GM18517 (cell line): Measurements from ENCODE around the gene RPL37A.
"Not testable (repeated sequence)": the region's sequence is repeated elsewhere in the genome, so short reads cannot be mapped to it uniquely, and the experiment has no call there.

Experiments used
- ATAC-seq: cut with Tn5 transposase; IDR thresholded peaks from one replicate; pipeline ENCODE4 v1.9.1; 2021; ENCODE audit warnings: mild to moderate bottlenecking, moderate library complexity; ENCODE audit not compliant: unreplicated experiment

The RPL37A gene

DNA sequence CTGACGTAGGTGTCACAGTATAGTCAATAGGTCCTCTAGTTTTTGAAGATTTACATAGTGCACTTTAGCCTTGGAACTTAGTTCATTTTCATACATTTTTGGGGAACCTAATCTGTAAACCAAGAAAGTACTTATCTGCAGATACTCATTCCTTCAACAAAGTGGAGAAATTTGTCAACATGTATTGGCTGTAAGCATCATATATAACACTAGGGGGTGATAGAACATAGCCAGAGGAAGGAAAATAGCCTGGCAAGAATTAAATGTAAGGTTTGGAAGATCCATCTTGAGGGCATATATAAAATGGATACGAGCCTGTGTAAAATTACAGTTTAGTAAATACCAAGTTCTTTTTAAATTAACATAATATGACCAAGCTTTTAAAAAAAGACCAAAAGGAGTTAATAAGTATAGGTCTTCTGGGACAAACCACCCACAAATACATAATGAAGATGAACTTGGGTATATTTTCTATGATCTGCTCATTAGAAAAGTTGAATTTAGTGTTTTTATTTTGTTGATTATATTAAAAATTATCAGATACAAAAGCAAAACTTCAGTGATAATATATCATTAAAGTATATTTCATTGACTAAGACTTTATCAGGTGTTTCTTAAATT is 18.2 kb downstream of the RPL37A start:
- no peak for ATAC-seq

DNA sequence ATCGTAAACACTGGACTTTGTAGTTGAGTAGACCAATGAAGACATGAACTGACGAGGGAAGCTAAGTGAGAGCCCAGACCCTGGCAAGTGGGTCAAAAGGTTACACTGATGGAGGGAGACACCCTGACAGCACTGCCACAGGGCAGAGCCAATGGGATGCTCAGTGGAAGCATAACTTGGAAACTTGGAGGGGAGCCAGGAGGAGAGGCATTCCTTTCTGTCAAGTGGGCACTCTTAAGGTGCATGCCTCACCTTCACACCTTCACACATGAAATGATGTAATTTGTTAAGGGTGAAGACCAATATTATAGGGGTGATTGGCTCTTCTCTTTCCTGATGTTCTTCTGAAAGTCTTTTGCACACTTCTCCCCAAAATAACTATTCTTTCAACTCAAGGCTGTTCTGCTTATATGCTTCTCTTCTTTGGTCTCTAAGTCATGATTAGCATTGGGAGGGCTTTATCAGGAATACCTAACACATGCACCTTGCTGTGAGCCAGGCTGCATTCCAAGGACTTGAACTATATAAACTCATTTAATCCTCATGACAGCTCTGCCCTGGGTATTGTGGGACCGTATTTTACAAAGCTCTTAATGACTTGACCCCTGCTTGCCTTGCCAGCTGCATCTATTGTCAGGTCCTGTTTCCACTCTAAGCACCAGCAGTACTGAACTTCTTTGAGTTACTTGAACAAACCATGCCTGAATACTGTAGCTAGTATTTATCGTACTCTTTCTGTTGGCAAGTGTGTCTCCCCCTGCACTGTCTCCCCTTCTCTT is 19.0 kb downstream of the RPL37A start:
- no peak for ATAC-seq

DNA sequence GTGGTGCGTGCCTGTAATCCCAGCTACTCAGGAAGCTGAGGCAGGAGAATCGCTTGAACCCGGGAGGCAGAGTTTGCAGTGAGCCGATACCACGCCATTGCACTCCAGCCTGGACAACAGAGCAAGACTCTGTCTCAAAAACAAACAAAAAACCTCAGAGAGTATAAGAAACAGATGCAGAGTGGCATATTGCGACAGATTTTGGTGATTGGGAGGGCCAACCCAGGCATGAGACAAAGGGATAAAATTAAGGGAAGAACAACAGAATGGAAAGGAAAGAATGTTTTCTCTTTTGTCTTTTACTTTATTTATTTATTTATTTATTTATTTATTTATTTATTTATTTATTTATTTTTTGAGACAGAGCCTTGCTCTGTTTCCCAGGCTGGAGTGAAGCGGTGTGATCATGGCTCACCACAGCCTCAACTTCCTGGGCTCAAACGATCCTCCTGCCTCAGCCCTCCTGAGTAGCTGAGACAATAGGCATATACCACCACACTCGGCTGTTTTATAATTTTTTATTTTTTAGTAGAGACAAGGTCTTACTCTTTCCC is 20.0 kb downstream of the RPL37A start:
- ATAC-seq = not testable (repeated sequence)

DNA sequence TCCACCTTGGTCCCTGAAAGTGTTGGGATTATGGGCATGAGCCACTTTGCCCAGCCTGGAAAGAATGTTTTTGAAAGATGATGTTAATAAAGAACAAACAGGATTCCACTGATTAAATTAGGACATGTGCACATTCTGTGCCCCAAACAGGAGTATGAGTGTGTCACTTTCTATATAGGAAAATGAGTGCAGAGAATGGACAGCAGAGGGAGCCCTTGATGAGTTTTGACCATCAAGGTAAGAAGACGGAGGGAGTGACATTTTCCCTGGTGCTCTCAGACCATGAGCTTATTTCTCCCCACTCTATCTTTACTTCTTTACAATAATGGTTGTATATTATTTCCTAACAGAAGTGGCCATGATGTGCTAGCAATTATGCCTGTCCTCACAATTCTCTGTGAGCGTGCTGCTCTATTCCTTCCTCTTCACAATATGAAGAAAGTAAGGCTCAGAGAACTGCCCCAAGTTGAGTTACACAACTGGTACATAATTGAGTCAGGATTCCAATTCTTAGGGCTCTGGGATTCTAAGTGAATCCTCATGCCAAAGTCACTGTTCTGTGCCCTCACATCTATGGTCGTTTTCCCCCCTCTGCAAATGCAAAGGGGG is 20.6 kb downstream of the RPL37A start:
- ATAC-seq = peak; percentile 68

DNA sequence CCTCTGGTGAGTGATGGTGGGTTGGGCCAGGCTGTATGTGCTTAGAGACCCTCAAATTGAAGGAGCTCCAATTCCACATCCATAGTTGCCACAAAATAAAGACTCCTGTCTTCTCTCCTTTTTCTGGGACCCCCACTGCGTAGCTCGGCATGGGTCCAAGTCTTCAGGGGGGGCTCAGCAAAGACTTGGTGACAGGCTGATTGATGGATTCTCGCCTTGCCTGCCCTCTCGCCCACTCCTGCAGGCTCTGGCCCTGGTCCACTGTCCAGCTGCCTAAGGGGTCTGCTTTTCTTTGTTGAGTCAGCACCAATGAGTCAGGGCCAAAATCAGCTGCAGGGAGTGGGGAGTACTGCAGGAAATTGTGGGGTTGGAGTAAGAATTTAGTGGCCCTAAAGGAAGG is 21.5 kb downstream of the RPL37A start:
- ATAC-seq = no peak

DNA sequence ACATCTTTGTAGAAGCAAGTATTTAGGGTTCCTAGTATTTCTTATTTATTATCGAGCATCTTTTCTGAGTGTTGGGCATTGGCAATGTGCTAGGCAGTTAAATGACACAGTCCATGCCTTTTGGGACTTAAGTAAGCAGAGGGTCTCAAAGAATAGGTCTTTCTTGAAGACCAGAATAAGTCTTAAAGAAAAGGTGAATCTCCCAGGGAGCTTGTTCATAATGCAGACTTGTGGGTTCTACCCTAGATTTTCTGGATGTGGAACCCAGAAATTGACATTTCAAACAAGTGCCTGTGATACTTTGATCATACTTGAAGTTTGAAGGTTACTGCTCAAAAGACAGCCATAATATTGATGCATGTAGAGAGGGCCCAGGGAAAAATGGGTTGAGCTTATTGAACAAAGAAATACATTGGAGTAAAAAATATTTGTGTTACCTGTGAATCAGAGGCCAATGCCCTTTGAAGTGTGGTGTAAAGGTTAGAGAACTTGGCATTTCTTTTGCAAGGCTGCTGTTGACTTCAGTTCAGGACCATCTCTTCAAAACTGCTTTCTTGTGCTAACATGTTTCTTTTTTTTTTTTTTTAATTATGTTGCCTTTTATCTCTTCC is 24.4 kb downstream of the RPL37A start:
- no peak for ATAC-seq

DNA sequence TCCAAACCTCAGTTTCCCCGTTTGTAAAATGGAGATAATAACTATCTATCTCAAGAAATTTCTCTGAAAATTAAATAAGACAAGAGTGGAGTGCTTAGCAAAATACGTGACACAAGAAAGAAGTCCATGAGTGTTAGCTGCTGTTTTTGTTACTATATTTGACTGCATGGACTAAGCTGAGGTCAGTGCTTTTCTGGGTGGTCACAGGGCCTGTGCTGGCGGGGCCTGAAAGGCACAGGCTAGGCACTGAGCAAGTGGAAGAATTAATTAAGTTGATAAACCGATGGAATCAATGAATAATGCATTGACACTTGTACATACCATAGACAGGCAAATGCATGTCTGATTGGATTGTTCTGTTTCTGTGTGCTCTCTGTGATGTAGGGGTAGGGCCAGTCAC is 27.3 kb downstream of the RPL37A start:
- ATAC-seq = no peak

DNA sequence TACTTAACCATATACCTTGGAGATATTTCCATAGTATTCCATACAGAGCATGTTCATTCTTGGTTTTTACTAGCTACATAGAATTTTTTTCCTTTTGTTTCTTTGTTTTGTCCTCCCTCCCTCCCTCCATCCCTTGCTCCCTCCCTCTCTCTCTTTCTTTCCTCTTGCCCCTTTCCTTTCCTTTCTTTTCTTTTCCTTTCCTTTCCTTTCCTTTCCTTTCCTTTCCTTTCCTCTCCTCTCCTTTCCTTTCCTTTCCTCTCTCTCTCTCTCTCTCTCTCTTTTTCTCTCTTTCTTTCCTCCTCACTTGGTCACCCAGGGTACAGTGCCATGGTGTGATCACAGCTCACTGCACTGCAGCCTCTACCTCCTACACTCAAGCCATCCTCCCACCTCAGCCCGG is 28.3 kb downstream of the RPL37A start:
- no peak for ATAC-seq

DNA sequence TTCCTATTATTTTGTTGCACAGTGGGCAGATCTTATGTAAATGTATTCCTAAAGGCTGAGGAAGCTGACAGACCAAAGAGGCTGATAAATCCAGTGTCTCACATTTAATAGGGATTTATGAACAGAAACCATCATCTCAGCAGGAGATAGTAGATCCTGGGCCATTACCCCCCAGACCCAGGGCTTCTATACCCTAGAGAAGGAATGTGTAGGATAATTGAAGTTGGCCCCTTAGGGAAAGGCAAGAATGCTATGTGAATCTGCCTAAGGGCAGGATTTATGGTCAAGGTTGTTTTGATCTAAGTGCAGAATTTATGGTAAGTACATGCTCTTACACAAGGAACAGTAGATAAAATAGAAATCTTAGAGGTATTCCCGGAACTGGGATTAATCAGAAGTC is 29.0 kb downstream of the RPL37A start:
- ATAC-seq = no peak

DNA sequence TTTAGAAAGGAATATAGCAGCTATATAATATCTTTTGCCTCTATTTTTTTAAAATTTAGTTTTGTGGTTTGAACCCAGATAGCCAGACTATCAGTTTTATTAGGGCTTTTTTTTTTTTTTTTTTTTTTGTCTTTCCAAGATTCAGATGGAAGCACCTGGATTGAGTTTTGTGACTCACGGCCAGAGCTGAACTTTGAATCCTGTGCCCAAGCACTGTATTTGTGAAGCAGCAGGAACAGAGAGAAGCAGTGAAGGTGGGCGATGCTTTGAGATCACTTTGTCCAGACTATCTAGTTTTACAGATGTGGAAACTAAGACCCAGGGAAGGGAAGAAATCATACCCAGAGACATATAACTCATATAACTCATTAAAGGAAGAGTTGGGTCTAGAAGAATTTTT is 33.9 kb downstream of the RPL37A start:
- no peak for ATAC-seq

DNA sequence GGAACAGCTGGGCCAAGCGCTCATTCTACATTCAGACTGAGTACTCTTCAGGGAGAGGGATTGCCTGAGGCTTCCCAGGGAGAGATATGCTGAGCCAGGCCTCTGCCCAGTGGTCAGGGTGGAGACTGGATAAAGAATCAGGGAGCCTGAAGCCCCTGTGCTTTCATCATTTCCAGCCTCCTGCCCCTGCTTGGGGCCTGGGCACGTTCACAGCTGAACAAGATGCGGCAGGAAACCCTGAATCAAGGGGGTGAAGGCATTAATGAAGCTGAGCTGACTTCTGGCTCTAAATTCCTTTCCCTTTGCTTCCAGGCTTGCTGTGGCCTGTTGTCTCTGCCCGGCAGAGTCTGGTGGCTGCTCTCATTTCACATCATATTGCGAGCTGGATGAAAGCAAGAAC is 35.0 kb downstream of the RPL37A start:
- ATAC-seq = no peak

DNA sequence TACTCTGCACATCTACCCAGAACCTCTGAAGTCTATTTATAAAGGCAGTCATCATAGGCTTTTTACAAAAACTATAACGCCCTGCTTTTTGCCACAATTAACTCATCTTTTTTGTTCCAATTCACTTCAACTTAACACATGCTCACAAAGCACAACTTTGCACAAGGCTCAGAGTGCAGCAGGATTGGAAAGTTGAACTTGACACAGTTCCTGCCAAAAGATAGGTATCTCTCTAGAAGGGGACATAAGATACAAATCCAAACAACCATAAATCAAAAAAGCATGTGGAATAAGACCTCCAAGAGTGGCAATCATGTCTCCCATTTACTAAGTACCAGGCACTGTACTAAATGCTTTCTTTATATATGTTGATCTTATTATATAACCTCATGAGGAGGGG is 36.2 kb downstream of the RPL37A start:
- no peak for ATAC-seq

DNA sequence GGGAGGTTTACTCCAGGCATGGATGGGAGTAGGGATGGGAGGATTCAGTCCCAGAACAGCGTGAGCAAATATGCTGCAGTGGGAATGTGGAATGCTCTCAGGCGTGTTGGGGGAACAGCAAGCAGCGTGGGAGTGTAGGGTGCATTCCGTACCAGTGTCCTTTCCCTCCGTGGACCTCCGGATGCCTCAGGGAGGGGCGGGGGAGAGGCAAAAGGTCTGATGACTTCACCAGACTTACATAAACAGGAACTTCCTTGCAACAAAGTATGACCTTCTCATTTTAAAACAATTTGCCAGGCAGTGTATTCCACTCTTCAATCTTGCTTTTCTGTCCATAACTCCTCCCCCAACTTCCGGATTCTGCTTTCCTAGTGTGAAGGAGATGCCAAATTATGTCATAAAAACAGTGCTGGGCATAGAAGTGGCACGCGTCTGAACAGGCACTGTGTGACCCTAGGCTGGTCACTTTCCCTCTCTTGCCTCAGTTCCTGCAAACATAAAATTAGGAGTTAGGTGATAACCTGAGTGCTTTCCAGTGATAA is 36.9 kb downstream of the RPL37A start:
- ATAC-seq = no peak

DNA sequence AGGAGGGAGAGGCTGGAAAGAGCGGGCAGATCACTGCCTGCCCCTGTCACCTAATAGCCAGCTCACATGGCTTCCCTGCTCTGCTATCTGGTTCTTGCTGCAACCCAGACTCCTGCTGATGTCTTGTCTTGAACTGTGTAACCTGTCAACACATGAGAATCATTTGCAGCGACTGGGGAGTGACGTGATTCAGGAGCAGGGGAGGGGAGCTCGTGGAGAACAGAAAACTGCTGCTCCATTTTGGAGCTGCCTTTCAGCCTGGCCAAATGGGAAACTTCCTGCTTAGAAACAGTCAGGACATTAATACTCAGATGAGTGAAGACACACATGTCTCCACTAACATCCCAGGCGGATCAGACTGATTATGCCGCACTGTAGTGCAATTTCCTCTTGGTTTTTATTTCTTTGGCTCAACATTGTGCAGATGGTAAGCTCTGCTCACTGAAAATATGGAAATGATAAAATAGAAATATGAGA is 38.1 kb downstream of the RPL37A start:
- ATAC-seq = no peak

DNA sequence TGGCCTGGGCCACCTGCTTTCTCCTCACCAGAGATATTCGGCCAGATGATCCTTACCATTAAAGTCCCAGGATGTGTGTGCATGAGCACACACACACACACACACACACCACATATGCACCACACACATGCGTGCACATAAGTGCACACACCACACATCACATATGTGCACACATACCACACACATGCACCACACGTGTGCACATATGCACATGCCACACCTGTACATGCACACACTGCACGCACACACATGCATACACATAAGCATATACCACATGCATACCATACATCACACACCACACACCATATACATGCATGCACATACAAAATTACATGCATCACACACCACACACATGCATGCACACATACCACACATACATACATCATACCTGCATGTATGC is 38.7 kb downstream of the RPL37A start:
- ATAC-seq = no peak

DNA sequence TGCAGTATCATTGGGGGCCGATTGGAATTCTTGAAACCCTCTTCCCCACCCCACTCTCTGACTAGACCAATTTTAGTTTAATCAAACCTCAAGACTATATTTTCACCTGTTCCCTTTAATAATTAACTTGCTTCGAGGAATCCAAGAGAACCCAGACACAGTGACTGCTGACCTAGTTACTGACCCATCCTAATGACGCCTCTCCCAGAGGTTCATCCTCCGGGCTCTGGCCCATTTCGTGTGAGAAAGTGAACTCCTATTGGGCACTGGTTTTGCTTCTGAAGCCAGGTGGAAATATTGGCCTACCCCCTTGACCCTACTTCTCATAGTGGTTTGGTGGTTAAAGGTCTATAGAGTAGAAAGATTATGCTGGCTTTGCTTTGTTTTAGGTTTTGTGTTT is 39.9 kb downstream of the RPL37A start:
- no peak for ATAC-seq

DNA sequence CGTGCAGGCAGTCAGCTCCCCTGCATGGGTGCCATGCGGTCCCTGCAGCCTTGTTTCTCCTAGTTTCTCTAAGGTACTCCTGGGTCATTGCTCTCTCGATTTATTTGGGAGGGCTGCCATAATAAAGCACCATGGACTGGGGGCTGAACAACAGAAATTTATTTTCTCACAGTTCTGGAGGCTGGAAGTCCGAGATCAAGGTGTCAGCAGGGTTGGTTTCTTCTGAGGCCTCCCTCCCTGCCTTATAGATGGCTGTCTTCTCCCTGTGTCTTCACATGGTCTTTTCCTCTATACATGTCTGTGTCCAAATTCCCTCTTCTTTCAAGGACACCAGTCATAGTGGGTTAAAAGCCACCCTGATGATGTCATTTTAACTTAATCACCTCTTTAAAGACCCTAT is 40.5 kb downstream of the RPL37A start:
- ATAC-seq = no peak

DNA sequence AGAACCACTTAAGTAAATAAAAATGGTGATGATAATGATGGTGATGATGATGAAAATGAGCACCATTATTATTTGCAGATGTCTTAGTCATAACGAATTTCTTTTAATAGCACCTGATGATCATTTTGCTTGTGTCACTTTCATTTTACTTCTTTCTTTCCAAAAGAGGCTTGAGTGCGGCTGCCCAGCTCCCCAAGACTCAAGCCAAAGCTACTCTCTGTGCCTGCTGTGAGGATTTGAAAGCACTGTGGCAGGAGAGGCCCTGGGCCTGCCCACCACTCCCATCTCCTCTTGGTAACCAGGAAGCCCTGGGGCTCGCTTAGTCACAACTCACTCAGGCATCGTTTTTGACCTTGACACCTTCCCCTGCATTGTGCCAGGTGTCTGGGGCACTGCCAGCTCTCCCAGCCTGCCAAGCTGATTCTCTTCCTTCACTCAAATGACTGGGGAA is 41.2 kb downstream of the RPL37A start:
- ATAC-seq = peak; percentile 69

DNA sequence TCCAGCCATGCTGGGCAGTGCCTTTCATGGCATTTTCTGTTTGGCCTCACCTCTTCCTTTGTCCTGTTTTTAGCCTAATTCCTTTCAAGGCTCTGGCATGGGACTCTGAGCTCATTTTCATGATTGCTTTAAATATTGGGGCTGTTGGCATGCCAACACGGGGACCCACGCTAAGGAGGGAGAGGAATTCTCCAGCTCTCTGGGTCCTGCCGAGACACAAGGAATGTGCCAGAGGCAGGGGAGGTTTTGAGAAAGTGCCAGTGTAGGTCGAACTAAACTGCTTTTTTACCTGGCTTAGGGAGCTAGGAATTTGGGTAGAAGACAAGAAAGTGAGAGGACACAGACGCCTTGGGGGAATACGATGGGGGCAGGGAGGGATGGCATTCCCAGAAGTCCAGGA is 42.3 kb downstream of the RPL37A start:
- ATAC-seq = no peak

DNA sequence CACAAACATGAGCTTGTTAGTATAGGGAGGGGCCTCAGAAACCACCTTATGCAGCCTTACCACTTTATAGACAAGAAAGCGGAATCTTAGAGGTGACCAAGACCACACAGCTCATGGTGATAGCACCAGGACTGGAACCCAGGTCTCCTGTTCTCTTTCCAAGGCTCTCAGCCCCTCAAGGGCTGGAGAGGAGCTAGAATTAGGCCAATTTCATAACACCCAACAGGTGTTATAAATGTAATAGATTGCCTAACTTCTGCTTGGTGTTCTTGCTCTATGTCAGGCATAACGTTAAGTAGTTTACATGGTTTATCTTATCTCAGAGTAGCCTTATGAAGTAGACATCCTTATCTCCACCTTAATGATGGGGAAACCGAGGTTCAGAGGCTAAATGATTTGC is 42.9 kb downstream of the RPL37A start:
- ATAC-seq = no peak

DNA sequence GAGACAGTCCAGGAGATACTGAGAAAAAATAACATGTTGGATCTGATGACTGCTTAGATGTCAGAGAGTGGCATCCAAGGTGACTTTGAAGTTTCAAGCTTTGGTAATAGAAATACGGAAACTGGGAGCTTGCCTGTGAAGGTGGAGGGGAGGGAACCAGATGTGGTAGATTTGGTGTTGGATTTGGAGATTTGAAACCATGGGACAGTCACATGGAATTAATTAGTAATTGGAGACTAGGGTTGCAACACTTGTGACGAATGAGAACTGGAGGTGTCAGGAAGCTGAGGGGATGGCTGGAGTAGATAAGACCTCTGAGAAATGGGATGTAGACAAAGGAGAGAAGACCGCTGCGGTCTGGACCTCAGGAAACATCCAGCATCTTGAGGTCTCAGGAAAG is 46.7 kb downstream of the RPL37A start:
- ATAC-seq = no peak
